HL-60 (cell line): ENCODE data around the gene TMUB1.

Source experiments
- DNase-seq, 2 experiments: peaks; one replicate each; pipeline ENCODE4 v3.0.0-alpha.2; 2010 to 2020; ENCODE audit warnings: low read depth in 1 of 2, low spot score in 1 of 2
- H3K27ac ChIP-seq: fragments of 250-450 bp; sonication (Bioruptor Pico); replicated peaks from 2 replicates; pipeline ENCODE4 v1.5.1; 2020; ENCODE audit warnings: mild to moderate bottlenecking, moderate library complexity
- H3K27me3 ChIP-seq: fragments of 250-450 bp; sonication (Bioruptor Pico); 2 replicates; pipeline ENCODE4 v1.5.1; 2021; ENCODE audit warnings: mild to moderate bottlenecking, moderate library complexity; ENCODE audit not compliant: insufficient read depth, poor library complexity, severe bottlenecking
- H3K4me3 ChIP-seq: replicated peaks from 2 replicates; pipeline ENCODE4 v1.5.1; 2011; ENCODE audit warnings: mild to moderate bottlenecking, control low read depth, low read length; ENCODE audit not compliant: insufficient read depth
- GABPA ChIP-seq: IDR thresholded peaks from 2 replicates; pipeline ENCODE4 v1.6.1; 2012; ENCODE audit warnings: low read depth
- POLR2AphosphoS5 ChIP-seq: IDR thresholded peaks from 2 replicates; pipeline ENCODE4 v1.6.1; 2012; ENCODE audit warnings: low read depth
- REST ChIP-seq: IDR thresholded peaks from 2 replicates; pipeline ENCODE4 v1.6.1; 2012; ENCODE audit warnings: low read depth; ENCODE audit not compliant: insufficient replicate concordance
- SPI1 ChIP-seq: IDR thresholded peaks from 2 replicates; pipeline ENCODE4 v1.6.1; 2012; ENCODE audit warnings: low read depth, mild to moderate bottlenecking, borderline replicate concordance
- TF ChIP-seq, protein P1 (sequence below): IDR thresholded peaks from one replicate; pipeline ENCODE4 v1.5.1; 2011; ENCODE audit warnings: low read length, control low read depth, inconsistent platforms; ENCODE audit not compliant: insufficient read depth

TMUB1 gene

GRCh38 chr7:151085691-151086620 is 2.7 kb upstream of the TMUB1 start, which contains the start of gene AGAP3:
Gene AGAP3 (plus strand): TSS chr7:151086475. CDS start chr7:151086742, 267 bp downstream.
- peak; percentile 71 to 73 for DNase-seq
- Histone ChIP-seq H3K4me3 (peak within 1 kb of the TSS; percentile 78), H3K27ac (peak within 1 kb of the TSS; percentile 77), H3K27me3 (no peaks in the 10 kb centered on the region)
- no peak for TF ChIP-seq GABPA
- TF ChIP-seq, protein P1, sequence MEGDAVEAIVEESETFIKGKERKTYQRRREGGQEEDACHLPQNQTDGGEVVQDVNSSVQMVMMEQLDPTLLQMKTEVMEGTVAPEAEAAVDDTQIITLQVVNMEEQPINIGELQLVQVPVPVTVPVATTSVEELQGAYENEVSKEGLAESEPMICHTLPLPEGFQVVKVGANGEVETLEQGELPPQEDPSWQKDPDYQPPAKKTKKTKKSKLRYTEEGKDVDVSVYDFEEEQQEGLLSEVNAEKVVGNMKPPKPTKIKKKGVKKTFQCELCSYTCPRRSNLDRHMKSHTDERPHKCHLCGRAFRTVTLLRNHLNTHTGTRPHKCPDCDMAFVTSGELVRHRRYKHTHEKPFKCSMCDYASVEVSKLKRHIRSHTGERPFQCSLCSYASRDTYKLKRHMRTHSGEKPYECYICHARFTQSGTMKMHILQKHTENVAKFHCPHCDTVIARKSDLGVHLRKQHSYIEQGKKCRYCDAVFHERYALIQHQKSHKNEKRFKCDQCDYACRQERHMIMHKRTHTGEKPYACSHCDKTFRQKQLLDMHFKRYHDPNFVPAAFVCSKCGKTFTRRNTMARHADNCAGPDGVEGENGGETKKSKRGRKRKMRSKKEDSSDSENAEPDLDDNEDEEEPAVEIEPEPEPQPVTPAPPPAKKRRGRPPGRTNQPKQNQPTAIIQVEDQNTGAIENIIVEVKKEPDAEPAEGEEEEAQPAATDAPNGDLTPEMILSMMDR = no peak
- TF ChIP-seq SPI1 = no peak
- no peak for TF ChIP-seq POLR2AphosphoS5
- no peak for TF ChIP-seq REST

DNA sequence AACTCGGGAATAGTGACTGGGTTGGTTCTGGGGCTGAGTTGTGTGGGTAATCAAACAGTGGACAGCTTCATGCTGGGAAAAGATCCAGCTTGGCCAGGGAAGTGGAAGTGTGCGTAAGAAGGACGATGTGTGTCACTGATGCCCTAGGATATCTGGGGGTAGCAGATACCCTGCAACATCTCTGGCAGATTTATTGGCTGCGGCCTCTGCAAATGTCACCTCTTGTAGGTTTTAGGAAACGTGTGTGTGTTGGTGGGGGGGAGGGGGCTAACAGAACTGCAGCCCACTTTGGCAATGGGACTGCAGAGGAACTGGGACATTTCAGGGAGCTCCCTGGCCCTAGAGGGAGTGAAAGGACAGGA is 2.0 kb upstream of the TMUB1 start:
- no peak for TF ChIP-seq GABPA
- Histone ChIP-seq H3K27ac (no peak overlapping the region), H3K4me3 (no peak overlapping the region), H3K27me3 (no peaks in the 10 kb centered on the region)
- DNase-seq = no peak

GRCh38 chr7:151083824-151084160 is 499 bp upstream of the TMUB1 start:
- TF ChIP-seq SPI1 (no peak), POLR2AphosphoS5 (no peak)
- TF ChIP-seq, protein P1 = no peak
- H3K4me3 ChIP-seq = peak overlapping the region; percentile 77
- H3K27ac ChIP-seq = no peak overlapping the region
- no peaks in the 10 kb centered on the region for H3K27me3 ChIP-seq
- no peak for DNase-seq

- Histone ChIP-seq H3K27ac (peak overlapping the region; percentile 70), H3K4me3 (peak overlapping the region; percentile 77), H3K27me3 (no peaks in the 10 kb centered on the region)
- no peak for DNase-seq
- TF ChIP-seq GABPA (no peak), POLR2AphosphoS5 (no peak)
Observed at GRCh38 chr7:151082141-151083070, 887 bp downstream of the TMUB1 start.

DNA sequence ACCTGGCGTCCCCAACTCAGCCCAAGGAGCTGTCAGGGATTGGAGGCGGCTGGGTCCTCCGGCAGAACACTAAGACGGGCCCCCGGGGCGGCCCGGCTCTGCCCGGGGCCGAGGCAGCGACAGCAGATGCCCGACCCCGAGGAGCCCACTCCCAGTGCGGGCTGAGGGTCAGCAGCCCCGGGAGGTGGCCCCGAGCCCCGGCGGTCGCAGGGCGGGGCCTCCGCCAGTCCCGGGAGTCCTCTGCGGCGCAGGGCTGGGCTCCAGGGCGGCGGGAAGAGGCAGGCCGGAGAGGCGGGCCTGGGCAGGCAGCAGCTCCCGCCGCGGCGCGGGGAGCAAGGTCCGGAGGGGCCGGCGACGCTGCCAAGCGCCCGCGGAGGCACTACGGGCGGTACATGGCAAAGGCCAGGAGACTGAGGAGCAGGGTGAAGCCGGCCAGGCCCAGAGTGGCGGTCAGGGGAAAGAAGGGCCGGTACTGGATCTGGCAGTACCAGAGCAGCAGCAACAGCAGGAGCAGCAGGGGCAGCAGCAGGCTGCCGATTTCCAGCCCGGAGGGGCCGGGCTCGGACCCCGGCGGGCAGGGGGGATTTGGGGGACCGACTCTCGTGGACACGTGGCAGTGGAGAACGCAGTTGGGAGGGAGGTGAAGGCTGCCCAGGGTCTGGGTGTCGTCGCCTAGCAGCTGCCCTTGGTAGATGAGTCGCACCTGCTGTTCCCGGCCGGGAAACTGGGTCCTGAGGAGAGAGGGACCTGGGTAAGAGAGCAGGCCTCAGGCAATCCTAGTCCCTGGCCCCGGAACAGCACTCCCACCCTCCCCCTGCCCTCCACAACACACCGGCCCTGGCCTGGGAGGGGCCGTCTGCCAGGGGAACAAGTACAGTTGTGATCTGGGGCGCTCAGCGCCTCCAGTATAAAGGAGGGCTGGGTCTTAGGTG is 1.9 kb downstream of the TMUB1 start:
- TF ChIP-seq SPI1 (no peak), GABPA (no peak), REST (no peak), POLR2AphosphoS5 (no peak)
- TF ChIP-seq, protein P1 = no peak
- Histone ChIP-seq H3K27ac (peak overlapping the region; percentile 97), H3K27me3 (no peaks in the 10 kb centered on the region), H3K4me3 (peak overlapping the region; percentile 77)
- DNase-seq = no peak
